K562 (cell line): ENCODE results near the gene AP2A2. TPM values are rescaled to one million over a fixed set of nuclear protein-coding genes. Genes with fewer than 3 reads are reported as not detected.
A peak's percentile ranks its signal among the peaks of the same experiment; 100 is the strongest.

ENCODE experiments used
- ATAC-seq: fragments of 200-7000 bp; cut with Tn5 transposase; 3 replicates; pipeline ENCODE4 v1.9.1; 2020; ENCODE audit warnings: moderate library complexity
- BruUV-seq: library from RNA; stranded (reverse); fragments of 400-500 nt; replicated peaks from 2 replicates; lab custom pipeline; 2021; lab: Mats Ljungman, UMichigan
- CTCF ChIA-PET: fragments of 300-600 bp; formaldehyde crosslinking; extraction: SDS; loops from one replicate; lab custom pipeline; 2021; ENCODE audit warnings: low intra/inter-chr PET ratio; lab: Yijun Ruan, JAX
- POLR2A ChIA-PET: fragments of 300-600, 350-650 bp; sonication (Branson Sonifier 250); formaldehyde crosslinking; extraction: SDS; loops from one replicate; lab custom pipeline; 2021; ENCODE audit warnings: antibody characterized with exemption, inconsistent platforms; lab: Yijun Ruan, JAX
- DNase-seq, 4 experiments: peaks; one replicate each; pipeline versions ENCODE4 v3.0.0 to v3.0.0-alpha.2; 2011 to 2018; ENCODE audit warnings: low spot score in 3 of 4, mixed read lengths in 3 of 4; ENCODE audit errors: extremely low read depth in 1 of 4
- FAIRE-seq: peaks from 2 replicates; lab custom pipeline; 2011; peaks lifted over from hg19 to GRCh38; lab: Jason Lieb, UNC
- H2AFZ ChIP-seq: 2 replicates; pipeline ENCODE4 v1.6.0; 2011; ENCODE audit warnings: low read depth, low read length, control low read depth, inconsistent platforms
- H3K27ac ChIP-seq: fragments of 200-600 bp; 3 replicates; pipeline ENCODE4 v1.8.0; 2011; ENCODE audit warnings: low read depth, mild to moderate bottlenecking, control low read depth, inconsistent platforms, low read length, moderate library complexity, mixed read lengths; ENCODE audit errors: extremely low read depth
- H3K27me3 ChIP-seq, 2 experiments: fragments of 300-600 bp in 1 of 2; 2 replicates in 1 of 2; 3 replicates in 1 of 2; pipeline versions ENCODE4 v1.6.0 to v1.8.0; 2011; ENCODE audit warnings: inconsistent platforms in 2 of 2, low read length in 2 of 2, mild to moderate bottlenecking in 1 of 2, mixed read lengths in 1 of 2, moderate library complexity in 1 of 2; ENCODE audit not compliant: control insufficient read depth in 2 of 2, insufficient read depth in 2 of 2
- H3K36me3 ChIP-seq: fragments of 300-600 bp; 3 replicates; pipeline ENCODE4 v1.8.0; 2011; ENCODE audit warnings: mild to moderate bottlenecking, low read length, inconsistent platforms; ENCODE audit not compliant: control insufficient read depth, insufficient read depth
- H3K4me1 ChIP-seq, 2 experiments: fragments of 200-600 bp in 1 of 2; replicated peaks in 1 of 2; 2 replicates in 1 of 2; 3 replicates in 1 of 2; pipeline versions ENCODE4 v1.5.1 to v1.8.0; 2011; ENCODE audit warnings: inconsistent platforms in 2 of 2, low read length in 2 of 2, mild to moderate bottlenecking in 1 of 2, mixed read lengths in 1 of 2, moderate library complexity in 1 of 2; ENCODE audit not compliant: control insufficient read depth in 2 of 2, insufficient read depth in 2 of 2
- H3K4me2 ChIP-seq: 2 replicates; pipeline ENCODE4 v1.6.1; 2011; ENCODE audit warnings: low read length, control low read depth, inconsistent platforms, mixed read lengths; ENCODE audit not compliant: insufficient read depth
- H3K4me3 ChIP-seq: fragments of 200-600 bp; sonication (generic), shearing (Covaris generic); 2 replicates; pipeline ENCODE4 v1.5.1; 2016; ENCODE audit warnings: control low read depth, inconsistent platforms
- H3K79me2 ChIP-seq: fragments of 200-600 bp; 3 replicates; pipeline ENCODE4 v1.8.0; 2011; ENCODE audit warnings: low read length, inconsistent platforms; ENCODE audit not compliant: control insufficient read depth, insufficient read depth
- H3K9ac ChIP-seq, 2 experiments: 2 replicates each; pipeline versions ENCODE4 v1.6.0 to v1.6.1; 2011; ENCODE audit warnings: low read depth in 2 of 2, low read length in 2 of 2, control low read depth in 1 of 2, inconsistent platforms in 1 of 2, mild to moderate bottlenecking in 1 of 2, mixed read lengths in 1 of 2; ENCODE audit not compliant: insufficient read depth in 1 of 2
- H3K9me1 ChIP-seq: one replicate; pipeline ENCODE4 v1.6.0; 2011; ENCODE audit warnings: inconsistent platforms, mild to moderate bottlenecking, low read length, moderate library complexity; ENCODE audit not compliant: control insufficient read depth, insufficient read depth
- H3K9me3 ChIP-seq: replicated peaks from 2 replicates; pipeline ENCODE4 v1.5.1; 2011; ENCODE audit warnings: low read depth, low read length, inconsistent platforms; ENCODE audit not compliant: control insufficient read depth, insufficient read depth
- H4K20me1 ChIP-seq: replicated peaks from 2 replicates; pipeline ENCODE4 v1.6.1; 2011; ENCODE audit warnings: low read length, inconsistent platforms, mixed read lengths; ENCODE audit not compliant: control insufficient read depth, insufficient read depth
- KLF1 ChIP-seq: fragments of 450-650 bp; IDR thresholded peaks from 2 replicates; pipeline ENCODE4 v1.6.1; 2016; ENCODE audit warnings: missing genetic modification characterization, missing compliant biosample characterization
- RBM22 ChIP-seq: fragments of 200-400 bp; formaldehyde crosslinking; IDR thresholded peaks from 2 replicates; pipeline ENCODE4 v1.6.1; 2018; ENCODE audit warnings: low read length, low read depth; ENCODE audit not compliant: poor library complexity, severe bottlenecking
- SRSF7 ChIP-seq: fragments of 200-400 bp; formaldehyde crosslinking; optimal IDR thresholded peaks from 2 replicates; pipeline ENCODE3; 2017; ENCODE audit warnings: mild to moderate bottlenecking, low read depth, low read length
- SUPT5H ChIP-seq: fragments of 450-650 bp; IDR thresholded peaks from 2 replicates; pipeline ENCODE4 v1.6.1; 2016
- WGBS: fragments of 100-300 bp; shearing (Covaris generic); methylation state at CpG from one replicate; pipeline ENCODE4 v1.1.6; 2016; ENCODE audit warnings: low coverage, mixed read lengths; ENCODE audit not compliant: insufficient coverage; ENCODE audit errors: missing lambda C conversion rate; 5-methylcytosine and 5-hydroxymethylcytosine counted together
- in situ Hi-C: fragments of 300-500 bp; cut with MboI; formaldehyde crosslinking; loops from 4 replicates; pipeline ENCODE4 v1.15.0; 2018; ENCODE audit warnings: inconsistent platforms, mixed read lengths
- intact Hi-C: fragments of 100-400 bp; cut with micrococcal nuclease; formaldehyde crosslinking; loops from 2 replicates; pipeline ENCODE4 v1.14.2; 2022
- polyA plus RNA-seq, 8 experiments: library from polyadenylated mRNA; depleted of rRNA in 4 of 8; stranded (reverse) in 5 of 8; unstranded in 3 of 8; fragments of >200 nt; fragmentation: Nextera tagmentation in 2 of 8; fragmentation: Illumina TruSeq in 1 of 8; extraction: Ambion mirVana in 2 of 8; extraction: Trizol in 1 of 8; gene quantifications; 2 replicates each; pipeline versions ENCODE4 v1.2.1 to v1.2.3, GENCODE V29; 2011 to 2014; ENCODE audit warnings: inconsistent platforms in 1 of 8, missing spikeins in 1 of 8
- total RNA-seq, 7 experiments: library from RNA; depleted of rRNA in 6 of 7; stranded (reverse); fragments of >200 nt in 6 of 7; fragmentation: Illumina TruSeq in 2 of 7; extraction: Trizol in 2 of 7; gene quantifications; 2 replicates each; pipeline versions ENCODE4 v1.2.1 to v1.2.3, GENCODE V29; 2011 to 2021; ENCODE audit warnings: low replicate concordance in 1 of 7

AP2A2 gene
- total and polyA plus RNA-seq, 9 of the 15 experiments (the other 6 are each of a cell fraction or from before 2014, with no cell fraction given), result 0.69 to 41.7 (median 15.2) TPM

DNA sequence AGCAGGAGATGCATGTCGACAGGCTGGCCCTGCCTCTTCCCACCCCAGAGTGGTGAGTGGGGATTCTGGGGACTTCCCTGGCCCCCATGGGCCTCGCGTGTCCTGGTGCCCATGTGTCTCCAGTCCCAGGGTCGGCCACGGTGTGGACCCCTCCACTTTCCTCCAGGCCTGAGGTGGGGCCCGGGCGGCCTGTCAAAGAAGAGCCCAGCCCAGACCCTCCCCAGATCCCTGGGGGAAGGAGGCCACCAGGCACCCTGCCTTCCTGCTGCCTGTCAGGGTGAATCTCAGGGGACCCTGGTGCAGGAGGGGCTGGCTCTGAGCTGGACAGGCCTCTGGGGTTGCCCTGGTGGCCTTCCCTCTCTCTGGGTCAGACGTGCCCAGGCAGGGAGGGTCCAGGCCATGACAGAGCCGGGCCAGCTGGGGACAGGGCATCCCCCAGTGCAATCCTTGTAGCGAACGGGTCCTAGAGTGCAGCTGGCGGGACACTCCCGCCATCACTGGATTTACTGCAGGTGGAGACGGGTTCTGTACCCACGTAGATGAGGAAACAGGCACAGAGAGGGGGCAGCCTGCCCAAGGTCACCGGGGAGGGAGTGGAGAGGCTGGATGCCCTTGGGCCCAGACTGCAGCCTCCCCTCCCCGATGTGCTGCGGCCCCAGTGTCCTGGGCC is 124.4 kb downstream of the AP2A2 start:
- intact Hi-C loops (loop anchor here (5.0 kb wide), 2 partner anchors 143 to 203 kb away; no protein-coding TSS in a partner anchor), in situ Hi-C loops (no loop called here)
- Histone ChIP-seq H3K9me3 (no peaks in the 10 kb centered on the region), H3K36me3 (no peaks in the 10 kb centered on the region), H3K79me2 (no peaks in the 10 kb centered on the region), H3K4me2 (no peak overlapping the region), H3K9me1 (no peaks in the 10 kb centered on the region), H3K27me3 (peaks cover 32 to 84% of the 10 kb centered on the region in 2 experiments), H3K27ac (no peak overlapping the region), H2AFZ (no peak overlapping the region), H4K20me1 (peaks cover 17% of the 10 kb centered on the region; the same call in 1 of the 2 replicates), H3K9ac (peak overlapping the region in 1 of 2 experiments; percentile 26; a peak in 1 of 4 replicates), H3K4me1 (peaks cover 0 to 47% of the 10 kb centered on the region in 2 experiments; a peak in 3 of 5 replicates), H3K4me3 (no peak overlapping the region)
- FAIRE-seq, result no peak
- WGBS, result 7% methylated on average over 11 of the region's 18 CpGs
- CTCF ChIA-PET, result interaction anchor here (1.0 kb wide), 1 partner anchor 202 kb away, joined by 4 read pairs; no protein-coding TSS in a partner anchor
- ATAC-seq, result no peak
- no peak for TF ChIP-seq SRSF7
- TF ChIP-seq SUPT5H, result no peak
- TF ChIP-seq KLF1 (tag), result no peak
- TF ChIP-seq RBM22, result no peak
- no TSS peak for BruUV-seq
- no peak for DNase-seq
- POLR2A ChIA-PET, result no interaction called here
